GM18502 (cell line): Measurements from ENCODE around the gene MGARP.
"Not testable (repeated sequence)": the region's sequence is repeated elsewhere in the genome, so short reads cannot be mapped to it uniquely, and the experiment has no call there.

Experiments
- ATAC-seq: cut with Tn5 transposase; IDR thresholded peaks from one replicate; pipeline ENCODE4 v1.9.1; 2021; ENCODE audit warnings: mild to moderate bottlenecking; ENCODE audit not compliant: unreplicated experiment, poor library complexity

Gene MGARP

GRCh38 chr4:139279760-139280620, at the start of gene MGARP:
TSS of gene MGARP (minus strand) at chr4:139280225. CDS start at chr4:139280158, 67 bp downstream.
- peak; percentile 55 for ATAC-seq

- no peak for ATAC-seq
Measured at GRCh38 chr4:139329665-139330200, 49.7 kb upstream of the MGARP start.

- no peak for ATAC-seq
Measured at GRCh38 chr4:139324620-139325019, 44.6 kb upstream of the MGARP start.

- ATAC-seq = not testable (repeated sequence)
Measured at GRCh38 chr4:139322541-139322940, 42.5 kb upstream of the MGARP start.

GRCh38 chr4:139322070-139322469, 42.0 kb upstream of the MGARP start:
- not testable (repeated sequence) for ATAC-seq

- ATAC-seq = no peak
Measured at GRCh38 chr4:139319571-139319970, 39.5 kb upstream of the MGARP start.

GRCh38 chr4:139317635-139318034, 37.6 kb upstream of the MGARP start:
- ATAC-seq = no peak

GRCh38 chr4:139316733-139317132, 36.7 kb upstream of the MGARP start:
- ATAC-seq = no peak

- peak; percentile 80 for ATAC-seq
Measured at GRCh38 chr4:139315221-139315675, 35.2 kb upstream of the MGARP start.

- no peak for ATAC-seq
Measured at GRCh38 chr4:139314047-139314800, 34.2 kb upstream of the MGARP start.

GRCh38 chr4:139313414-139313813, 33.4 kb upstream of the MGARP start:
- not testable (repeated sequence) for ATAC-seq

- no peak for ATAC-seq
Measured at GRCh38 chr4:139312552-139313332, 32.7 kb upstream of the MGARP start.

- ATAC-seq = no peak
Measured at GRCh38 chr4:139311909-139312308, 31.9 kb upstream of the MGARP start.

- ATAC-seq = no peak
Measured at GRCh38 chr4:139304920-139305319, 24.9 kb upstream of the MGARP start.

- peak; percentile 44 for ATAC-seq
Measured at GRCh38 chr4:139301821-139302611, 22.0 kb upstream of the MGARP start, which contains the start of gene NDUFC1. TSS of gene NDUFC1 (minus strand) at chr4:139302477. CDS start at chr4:139295798, 6,679 bp downstream.

- peak; percentile 85 for ATAC-seq
Measured at GRCh38 chr4:139301113-139301820, 21.2 kb upstream of the MGARP start, which contains the start of gene NAA15. TSS of gene NAA15 (plus strand) at chr4:139301505. CDS start at chr4:139301778, 273 bp downstream.

GRCh38 chr4:139300431-139301112, 20.5 kb upstream of the MGARP start:
- peak; percentile 6 for ATAC-seq

- ATAC-seq = no peak
Measured at GRCh38 chr4:139299536-139299935, 19.5 kb upstream of the MGARP start.
